Cerebellar nuclear complex (tissue), 1 donor: ENCODE results near the gene PAM.
"Not testable (repeated sequence)": the region's sequence is repeated elsewhere in the genome, so short reads cannot be mapped to it uniquely, and the experiment has no call there.

ENCODE experiments used
- DNase-seq, 2 experiments: peaks; one replicate each; lab custom pipeline; 2025; lab: John Stamatoyannopoulos, UW

The PAM gene

GRCh38 chr5:103066326-103066725, 311.2 kb downstream of the PAM start:
- DNase-seq = no peak

- DNase-seq = not testable (repeated sequence)
Measured at GRCh38 chr5:103073500-103073899, 318.4 kb downstream of the PAM start.

- DNase-seq = no peak
Measured at GRCh38 chr5:103075442-103075841, 320.3 kb downstream of the PAM start.
